OCI-LY1 (cell line): Measurements from ENCODE around the gene TNRC6C.

ENCODE experiments used
- H2AFZ ChIP-seq: fragments of 200-600 bp; sonication (generic), shearing (Covaris generic); 2 replicates; pipeline ENCODE4 v1.6.0; 2014; ENCODE audit warnings: antibody characterized with exemption, mild to moderate bottlenecking, low read length
- H3F3A ChIP-seq: fragments of 200-600 bp; sonication (generic), shearing (Covaris generic); 2 replicates; pipeline ENCODE4 v1.6.0; 2014; ENCODE audit warnings: mild to moderate bottlenecking, antibody characterized with exemption, low read length, moderate library complexity; ENCODE audit not compliant: insufficient read depth
- H3K27ac ChIP-seq: fragments of 200-600 bp; sonication (generic); 2 replicates; pipeline ENCODE4 v1.5.1; 2014; ENCODE audit warnings: low read length, mixed run types, mild to moderate bottlenecking, low read depth; ENCODE audit not compliant: poor library complexity, severe bottlenecking
- H3K27me3 ChIP-seq: fragments of 200-600 bp; sonication (generic); 2 replicates; pipeline ENCODE4 v1.6.0; 2014; ENCODE audit warnings: antibody characterized with exemption, mild to moderate bottlenecking, low read length, moderate library complexity; ENCODE audit not compliant: insufficient read depth
- H3K36me3 ChIP-seq: fragments of 200-600 bp; sonication (generic); 2 replicates; pipeline ENCODE4 v1.6.1; 2014; ENCODE audit warnings: mild to moderate bottlenecking, antibody characterized with exemption, low read length, moderate library complexity, mixed read lengths; ENCODE audit not compliant: insufficient read depth
- H3K4me1 ChIP-seq: fragments of 200-600 bp; sonication (generic); 2 replicates; pipeline ENCODE4 v1.5.1; 2014; ENCODE audit warnings: mild to moderate bottlenecking, low read length, moderate library complexity; ENCODE audit not compliant: insufficient read depth, severe bottlenecking
- H3K4me2 ChIP-seq: fragments of 200-600 bp; sonication (generic), shearing (Covaris generic); 2 replicates; pipeline ENCODE4 v1.6.1; 2014; ENCODE audit warnings: low read length
- H3K4me3 ChIP-seq: fragments of 200-600 bp; sonication (generic); 2 replicates; pipeline ENCODE4 v1.5.1; 2014; ENCODE audit warnings: low read length, low read depth, mild to moderate bottlenecking, mixed read lengths; ENCODE audit not compliant: poor library complexity, severe bottlenecking
- H3K79me2 ChIP-seq: fragments of 200-600 bp; shearing (Covaris generic); 2 replicates; pipeline ENCODE4 v1.6.1; 2016; ENCODE audit warnings: mixed run types, low read length, mixed read lengths; ENCODE audit not compliant: insufficient read depth
- H3K9ac ChIP-seq: fragments of 200-600 bp; sonication (generic), shearing (Covaris generic); 2 replicates; pipeline ENCODE4 v1.6.1; 2014; ENCODE audit warnings: mild to moderate bottlenecking, low read length, mixed read lengths
- H3K9me2 ChIP-seq: fragments of 200-600 bp; sonication (generic), shearing (Covaris generic); 2 replicates; pipeline ENCODE4 v1.6.1; 2014; ENCODE audit warnings: low read depth, mild to moderate bottlenecking, low read length, mixed read lengths
- H3K9me3 ChIP-seq: fragments of 200-600 bp; shearing (Covaris generic); 2 replicates; pipeline ENCODE4 v1.6.1; 2014; ENCODE audit warnings: low read length, mixed read lengths
- H4K20me1 ChIP-seq: fragments of 200-600 bp; sonication (generic), shearing (Covaris generic); 2 replicates; pipeline ENCODE4 v1.6.0; 2016; ENCODE audit warnings: mild to moderate bottlenecking, low read length; ENCODE audit not compliant: insufficient read depth
- CTCF ChIP-seq: fragments of 200-600 bp; sonication (generic), shearing (Covaris generic); IDR thresholded peaks from 2 replicates; pipeline ENCODE4 v1.5.1; 2017; ENCODE audit warnings: mild to moderate bottlenecking, antibody characterized with exemption, low read length, moderate library complexity, mixed read lengths
- EZH2 ChIP-seq: fragments of 200-600 bp; sonication (generic), shearing (Covaris generic); IDR thresholded peaks from 2 replicates; pipeline ENCODE4 v1.8.0; 2017; ENCODE audit warnings: borderline replicate concordance, mixed run types, mild to moderate bottlenecking, antibody characterized with exemption, low read length, moderate library complexity, mixed read lengths

TNRC6C gene

GRCh38 chr17:78053777-78054468 is 95.4 kb downstream of the TNRC6C start:
- no peaks in the 10 kb centered on the region for H3K9me2 ChIP-seq
- TF ChIP-seq CTCF (no peak), EZH2 (no peak)
- H2AFZ ChIP-seq, result no peak overlapping the region
- no peaks in the 10 kb centered on the region for H3K4me1 ChIP-seq
- no peaks in the 10 kb centered on the region for H3K27me3 ChIP-seq
- no peaks in the 10 kb centered on the region for H3F3A ChIP-seq
- H3K4me2 ChIP-seq, result no peak overlapping the region
- H3K36me3 ChIP-seq, result peaks cover 10% of the 10 kb centered on the region
- H3K9me3 ChIP-seq, result no peaks in the 10 kb centered on the region
- H3K79me2 ChIP-seq, result no peaks in the 10 kb centered on the region
- H3K4me3 ChIP-seq, result no peak overlapping the region
- H4K20me1 ChIP-seq, result no peaks in the 10 kb centered on the region
- H3K27ac ChIP-seq, result no peak overlapping the region
- no peak overlapping the region for H3K9ac ChIP-seq

GRCh38 chr17:78057113-78057740 is 98.7 kb downstream of the TNRC6C start:
- no peak overlapping the region for H3K4me2 ChIP-seq
- H3K36me3 ChIP-seq, result no peaks in the 10 kb centered on the region
- TF ChIP-seq CTCF (no peak), EZH2 (no peak)

GRCh38 chr17:78058001-78058400 is 99.5 kb downstream of the TNRC6C start:
- Histone ChIP-seq H3K27me3 (no peaks in the 10 kb centered on the region), H3K36me3 (no peaks in the 10 kb centered on the region), H3K9me2 (no peaks in the 10 kb centered on the region), H2AFZ (no peak overlapping the region), H3K4me3 (no peak overlapping the region), H4K20me1 (no peaks in the 10 kb centered on the region), H3K9ac (no peak overlapping the region), H3K4me1 (no peaks in the 10 kb centered on the region), H3F3A (no peaks in the 10 kb centered on the region), H3K27ac (no peak overlapping the region), H3K4me2 (no peak overlapping the region), H3K9me3 (no peaks in the 10 kb centered on the region), H3K79me2 (no peaks in the 10 kb centered on the region)
- TF ChIP-seq EZH2, result no peak
- TF ChIP-seq CTCF, result no peak

More at GRCh38 chr17:78057113-78057740, 98.7 kb downstream of the TNRC6C start:
- no peaks in the 10 kb centered on the region for H3K4me1 ChIP-seq
- no peak overlapping the region for H3K4me3 ChIP-seq
- no peak overlapping the region for H3K27ac ChIP-seq
- H3K79me2 ChIP-seq, result no peaks in the 10 kb centered on the region
- H3K9ac ChIP-seq, result no peak overlapping the region
- no peaks in the 10 kb centered on the region for H3K9me3 ChIP-seq
- no peak overlapping the region for H2AFZ ChIP-seq
- no peaks in the 10 kb centered on the region for H4K20me1 ChIP-seq
- H3K9me2 ChIP-seq, result no peaks in the 10 kb centered on the region
- no peaks in the 10 kb centered on the region for H3F3A ChIP-seq
- no peaks in the 10 kb centered on the region for H3K27me3 ChIP-seq
